Endothelial cell of umbilical vein (primary cell): Measurements from ENCODE around the gene KRTAP27-1. TPM values are rescaled to one million over a fixed set of nuclear protein-coding genes. Genes with fewer than 3 reads are reported as not detected.

Source experiments
- BruUV-seq: library from RNA; stranded (reverse); fragments of 400-500 nt; replicated peaks from 2 replicates; lab custom pipeline; 2021; lab: Mats Ljungman, UMichigan
- CTCF ChIA-PET: fragments of 300-600, 350-600 bp; sonication (Branson Sonifier 250); formaldehyde crosslinking; loops from one replicate; lab custom pipeline; 2021; ENCODE audit warnings: antibody characterized with exemption, inconsistent platforms; lab: Charles Lee
- POLR2A ChIA-PET: fragments of 300-600, 350-600 bp; sonication (Branson Sonifier 250); formaldehyde crosslinking; loops from one replicate; lab custom pipeline; 2021; ENCODE audit warnings: antibody characterized with exemption, inconsistent platforms; lab: Charles Lee
- DNase-seq: peaks from one replicate; pipeline ENCODE4 v3.0.0-alpha.2; 2011; ENCODE audit warnings: low read depth, low spot score
- FAIRE-seq: peaks from 2 replicates; lab custom pipeline; 2011; peaks lifted over from hg19 to GRCh38; lab: Jason Lieb, UNC
- H2AFZ ChIP-seq: 2 replicates; pipeline ENCODE4 v1.6.0; 2012; ENCODE audit warnings: low read depth, low read length, control low read depth, inconsistent platforms
- H3K27ac ChIP-seq: 2 replicates; pipeline ENCODE4 v1.5.1; 2011; ENCODE audit warnings: low read depth, mild to moderate bottlenecking, control low read depth, low read length, moderate library complexity; ENCODE audit not compliant: insufficient read depth
- H3K27me3 ChIP-seq, 2 experiments: 2 replicates each; pipeline versions ENCODE4 v1.6.0 to v1.6.1; 2011; ENCODE audit warnings: low read length in 2 of 2, mixed read lengths in 1 of 2; ENCODE audit not compliant: control insufficient read depth in 2 of 2, insufficient read depth in 2 of 2
- H3K36me3 ChIP-seq, 2 experiments: 2 replicates in 1 of 2; 3 replicates in 1 of 2; pipeline ENCODE4 v1.5.1; 2011; ENCODE audit warnings: low read length in 2 of 2, mild to moderate bottlenecking in 1 of 2, moderate library complexity in 1 of 2; ENCODE audit not compliant: control insufficient read depth in 2 of 2, insufficient read depth in 2 of 2; ENCODE audit errors: extremely low read depth in 1 of 2
- H3K4me1 ChIP-seq: 3 replicates; pipeline ENCODE4 v1.5.1; 2011; ENCODE audit warnings: mild to moderate bottlenecking, low read length; ENCODE audit not compliant: control insufficient read depth, insufficient read depth; ENCODE audit errors: extremely low read depth
- H3K4me2 ChIP-seq: 2 replicates; pipeline ENCODE4 v1.6.1; 2011; ENCODE audit warnings: low read length, control low read depth, mixed read lengths; ENCODE audit not compliant: insufficient read depth
- H3K4me3 ChIP-seq, 3 experiments: fragments of 200-600 bp in 1 of 3; sonication (generic), shearing (Covaris generic) in 1 of 3; replicated peaks in 1 of 3; 2 replicates each; pipeline ENCODE4 v1.5.1; 2011 to 2016; ENCODE audit warnings: control low read depth in 3 of 3, low read length in 3 of 3, mild to moderate bottlenecking in 2 of 3, inconsistent platforms in 1 of 3, low read depth in 1 of 3, moderate library complexity in 1 of 3; ENCODE audit not compliant: insufficient read depth in 1 of 3
- H3K79me2 ChIP-seq: 2 replicates; pipeline ENCODE4 v1.6.0; 2012; ENCODE audit warnings: low read length, inconsistent platforms; ENCODE audit not compliant: control insufficient read depth, insufficient read depth
- H3K9ac ChIP-seq: replicated peaks from 2 replicates; pipeline ENCODE3; 2011; ENCODE audit warnings: low read length, control low read depth; ENCODE audit not compliant: insufficient read depth; ENCODE audit errors: extremely low read depth
- H3K9me1 ChIP-seq: replicated peaks from 3 replicates; pipeline ENCODE4 v1.6.0; 2011; ENCODE audit warnings: mild to moderate bottlenecking, low read length; ENCODE audit not compliant: control insufficient read depth, insufficient read depth; ENCODE audit errors: extremely low read depth
- H3K9me3 ChIP-seq: replicated peaks from 2 replicates; pipeline ENCODE4 v1.5.1; 2012; ENCODE audit warnings: low read length, inconsistent platforms; ENCODE audit not compliant: control insufficient read depth, insufficient read depth
- H4K20me1 ChIP-seq: replicated peaks from 2 replicates; pipeline ENCODE3; 2011; ENCODE audit warnings: mild to moderate bottlenecking, low read length; ENCODE audit not compliant: control insufficient read depth, insufficient read depth; ENCODE audit errors: extremely low read depth
- CTCF ChIP-seq, 2 donors: IDR thresholded peaks; 1 replicate in 1 of 2; 2 replicates in 1 of 2; pipeline ENCODE4 v1.5.1; 2011; ENCODE audit warnings: low read length in 2 of 2, mild to moderate bottlenecking in 2 of 2, moderate library complexity in 2 of 2, control low read depth in 1 of 2, inconsistent platforms in 1 of 2, low read depth in 1 of 2; ENCODE audit not compliant: insufficient read depth in 1 of 2; ENCODE audit errors: extremely low read depth in 1 of 2
- EZH2 ChIP-seq: IDR thresholded peaks from 2 replicates; pipeline ENCODE4 v1.6.1; 2012; ENCODE audit warnings: borderline replicate concordance, low read depth, mild to moderate bottlenecking, moderate library complexity, low read length, inconsistent platforms; ENCODE audit not compliant: severe bottlenecking
- FOS ChIP-seq: IDR thresholded peaks from 2 replicates; pipeline ENCODE4 v1.6.1; 2011; ENCODE audit warnings: mild to moderate bottlenecking, low read length, moderate library complexity, borderline replicate concordance; ENCODE audit not compliant: insufficient read depth
- GATA2 ChIP-seq: IDR thresholded peaks from 2 replicates; pipeline ENCODE4 v1.7.0; 2011; ENCODE audit warnings: low read depth, mild to moderate bottlenecking, moderate library complexity, mixed read lengths, low read length; ENCODE audit not compliant: insufficient read length, insufficient read depth
- JUN ChIP-seq: IDR thresholded peaks from 2 replicates; pipeline ENCODE4 v1.6.1; 2011; ENCODE audit warnings: borderline replicate concordance, low read depth; ENCODE audit not compliant: insufficient read length, insufficient read depth
- MAX ChIP-seq: IDR thresholded peaks from 2 replicates; pipeline ENCODE4 v1.6.1; 2011; ENCODE audit not compliant: insufficient read depth, insufficient read length
- MYC ChIP-seq: IDR thresholded peaks from one replicate; pipeline ENCODE4 v1.6.1; 2011; ENCODE audit warnings: mild to moderate bottlenecking, low read depth, low read length
- POLR2A ChIP-seq: IDR thresholded peaks from 2 replicates; pipeline ENCODE4 v1.6.1; 2012; ENCODE audit warnings: low read depth, mild to moderate bottlenecking, control low read depth, low read length
- POLR2AphosphoS5 ChIP-seq: IDR thresholded peaks from 2 replicates; pipeline ENCODE4 v1.6.1; 2012; ENCODE audit warnings: low read depth, mild to moderate bottlenecking, control low read depth, low read length, moderate library complexity; ENCODE audit not compliant: insufficient read depth
- dilution Hi-C: fragments of 300-500 bp; cut with MboI; formaldehyde crosslinking; loops from one replicate; pipeline ENCODE4 v1.15.0; 2019; ENCODE audit warnings: low sequenced_read_pairs; ENCODE audit not compliant: extremely low pct_ligation_motif_present
- intact Hi-C: fragments of 100-400 bp; cut with micrococcal nuclease; formaldehyde crosslinking; loops from one replicate; pipeline ENCODE4 v1.10.0; 2022
- polyA plus RNA-seq, 4 experiments: library from polyadenylated mRNA; depleted of rRNA in 3 of 4; stranded (reverse) in 3 of 4; unstranded in 1 of 4; fragments of >200 nt; gene quantifications; 2 replicates each; pipeline versions ENCODE4 v1.2.1 to v1.2.3, GENCODE V29; 2011 to 2012; ENCODE audit warnings: missing spikeins in 1 of 4
- total RNA-seq: library from RNA; stranded (reverse); gene quantifications from 2 replicates; pipeline ENCODE4 v1.2.3, GENCODE V29; 2021

KRTAP27-1 gene
- total and polyA plus RNA-seq, 2 donors (not counting 3 experiments of a cell fraction or from before 2014, with no cell fraction given) = not detected

- dilution Hi-C loops (no loop called here), intact Hi-C loops (no loop called here)
- ChIA-PET POLR2A (no interaction called here), CTCF (interaction anchor here (1.0 kb wide), 1 partner anchor 20 kb away, joined by 3 read pairs; no protein-coding TSS in a partner anchor)
- FAIRE-seq = no peak
- Histone ChIP-seq H4K20me1 (no peaks in the 10 kb centered on the region), H3K4me1 (no peaks in the 10 kb centered on the region), H3K36me3 (no peaks in the 10 kb centered on the region), H3K27me3 (no peaks in the 10 kb centered on the region), H3K9ac (no peak overlapping the region), H2AFZ (no peak overlapping the region), H3K79me2 (no peaks in the 10 kb centered on the region), H3K9me1 (no peaks in the 10 kb centered on the region), H3K4me2 (no peak overlapping the region), H3K27ac (no peak overlapping the region), H3K9me3 (peaks cover 2% of the 10 kb centered on the region), H3K4me3 (no peak overlapping the region)
- DNase-seq = no peak
- no TSS peak for BruUV-seq
- TF ChIP-seq POLR2AphosphoS5 (no peak), POLR2A (no peak), FOS (no peak), MAX (no peak), EZH2 (no peak), GATA2 (no peak), MYC (no peak), CTCF (IDR thresholded peaks at IDR 0.05; ENCODE audit: extremely low read depth in 1 of 2, insufficient read depth in 1 of 2, low read depth in 1 of 2, low read length in 2 of 2) (no peak), JUN (no peak)
These were observed 8.2 kb downstream of the KRTAP27-1 start for GRCh38 chr21:30329203-30329875.
